Mucosa of gallbladder (tissue), 1 donor: Measurements from ENCODE around the gene OTUD5. TPM values are rescaled to one million over a fixed set of nuclear protein-coding genes. Genes with fewer than 3 reads are reported as not detected.

Source experiments
- DNase-seq: peaks from one replicate; pipeline ENCODE4 v3.0.0-alpha.2; 2020; ENCODE audit warnings: low spot score
- total RNA-seq: library from RNA; stranded (reverse); gene quantifications from one replicate; pipeline ENCODE4 v1.2.1, GENCODE V29; 2021
- donor health status: DM: no; HTN: no; CAD: no.

OTUD5 gene
- total RNA-seq, 1 donor from 2014 or later, result 57.3 TPM

GRCh38 chrX:48972220-48973164, 15.1 kb upstream of the OTUD5 start:
- DNase-seq, result peak; percentile 36

- peak; percentile 27 for DNase-seq
Observed at GRCh38 chrX:48971249-48972219, 14.1 kb upstream of the OTUD5 start, which contains the start of gene KCND1. TSS of gene KCND1 (minus strand) at chrX:48971844. CDS start at chrX:48970271, 1,573 bp downstream.

- no peak for DNase-seq
Observed at GRCh38 chrX:48969471-48969870, 12.1 kb upstream of the OTUD5 start.

- DNase-seq, result no peak
Observed at GRCh38 chrX:48968377-48968776, 11.0 kb upstream of the OTUD5 start.

GRCh38 chrX:48966796-48967579, 9.6 kb upstream of the OTUD5 start:
- no peak for DNase-seq

- DNase-seq, result no peak
Observed at GRCh38 chrX:48965959-48966358, 8.6 kb upstream of the OTUD5 start.

- DNase-seq, result no peak
Observed at GRCh38 chrX:48961585-48962091, 4.2 kb upstream of the OTUD5 start.

GRCh38 chrX:48960291-48960690, 2.9 kb upstream of the OTUD5 start:
- no peak for DNase-seq

- peak; percentile 41 for DNase-seq
Observed at GRCh38 chrX:48958635-48959094, 1.3 kb upstream of the OTUD5 start.

GRCh38 chrX:48957827-48958634, 624 bp upstream of the OTUD5 start:
- peak; percentile 96 for DNase-seq

- DNase-seq, result no peak
Observed at GRCh38 chrX:48956728-48957414, 536 bp downstream of the OTUD5 start.

GRCh38 chrX:48948589-48948988, 8.8 kb downstream of the OTUD5 start:
- DNase-seq, result no peak

- peak; percentile 51 for DNase-seq
Observed at GRCh38 chrX:48945517-48946348, 11.7 kb downstream of the OTUD5 start.

- no peak for DNase-seq
Observed at GRCh38 chrX:48942895-48943294, 14.5 kb downstream of the OTUD5 start.

- no peak for DNase-seq
Observed at GRCh38 chrX:48940404-48940955, 16.9 kb downstream of the OTUD5 start.

GRCh38 chrX:48939524-48940228, 17.7 kb downstream of the OTUD5 start:
- no peak for DNase-seq

- DNase-seq, result no peak
Observed at GRCh38 chrX:48938721-48939425, 18.5 kb downstream of the OTUD5 start.
